ENCODE results near the gene CRACDL.

GRCh38 chr2:98773169-98773568, 162.9 kb downstream of the CRACDL start:
- TF ChIP-seq TAF1 (IDR thresholded peaks at IDR 0.05; ENCODE audit: low read depth) (no peak), RAD21 (IDR thresholded peaks at IDR 0.05; ENCODE audit: low read depth) (no peak), CEBPB (IDR thresholded peaks at IDR 0.05) (no peak), FOXM1 (IDR thresholded peaks at IDR 0.05; ENCODE audit: borderline replicate concordance, low read depth) (no peak), MAX (IDR thresholded peaks at IDR 0.05) (no peak), YY1 (IDR thresholded peaks at IDR 0.05; ENCODE audit: low read depth) (no peak), EP300 (IDR thresholded peaks at IDR 0.05; ENCODE audit: borderline replicate concordance) (no peak), REST (IDR thresholded peaks at IDR 0.05; ENCODE audit: low read depth) (no peak), ZBTB7A (IDR thresholded peaks at IDR 0.05; ENCODE audit: low read depth) (no peak)
